Karpas-422 (cell line): ENCODE measurements around the gene CD47. TPM values are rescaled to one million over a fixed set of nuclear protein-coding genes. Genes with fewer than 3 reads are reported as not detected.

ENCODE experiments used
- DNase-seq: peaks from one replicate; pipeline ENCODE4 v3.0.0-alpha.2; 2015
- H2AFZ ChIP-seq: fragments of 200-600 bp; sonication (generic); 2 replicates; pipeline ENCODE4 v1.6.1; 2014; ENCODE audit warnings: antibody characterized with exemption, low read length, mixed read lengths
- H3K27ac ChIP-seq: fragments of 200-600 bp; sonication (generic); 2 replicates; pipeline ENCODE4 v1.5.1; 2014; ENCODE audit warnings: mild to moderate bottlenecking, low read length, moderate library complexity
- H3K27me3 ChIP-seq: fragments of 200-600 bp; sonication (generic); 2 replicates; pipeline ENCODE4 v1.6.1; 2014; ENCODE audit warnings: low read length, mixed read lengths
- H3K36me3 ChIP-seq: fragments of 200-600 bp; sonication (generic); 2 replicates; pipeline ENCODE4 v1.6.1; 2014; ENCODE audit warnings: low read length, mixed read lengths; ENCODE audit not compliant: insufficient read depth
- H3K4me1 ChIP-seq: fragments of 200-600 bp; sonication (generic); 2 replicates; pipeline ENCODE4 v1.6.1; 2014; ENCODE audit warnings: mild to moderate bottlenecking, low read length, mixed read lengths
- H3K4me2 ChIP-seq: fragments of 200-600 bp; sonication (generic); 2 replicates; pipeline ENCODE4 v1.6.1; 2014; ENCODE audit warnings: low read length, low read depth, mild to moderate bottlenecking; ENCODE audit not compliant: poor library complexity, severe bottlenecking
- H3K4me3 ChIP-seq: fragments of 200-600 bp; sonication (generic); 2 replicates; pipeline ENCODE4 v1.5.1; 2014; ENCODE audit warnings: mild to moderate bottlenecking, antibody characterized with exemption, low read length, mixed read lengths
- H3K79me2 ChIP-seq: fragments of 200-600 bp; sonication (generic); 2 replicates; pipeline ENCODE4 v1.6.1; 2014; ENCODE audit warnings: mild to moderate bottlenecking, low read length, mixed read lengths
- H3K9ac ChIP-seq: fragments of 200-600 bp; sonication (generic); 2 replicates; pipeline ENCODE4 v1.6.0; 2014; ENCODE audit warnings: low read length
- H3K9me2 ChIP-seq: fragments of 200-600 bp; sonication (generic), shearing (Covaris generic); replicated peaks from 2 replicates; pipeline ENCODE4 v1.6.0; 2014; ENCODE audit warnings: mild to moderate bottlenecking, low read length, moderate library complexity; ENCODE audit not compliant: insufficient read depth
- H3K9me3 ChIP-seq: fragments of 300-700, 200-600 bp; sonication (generic); 2 replicates; pipeline ENCODE4 v1.6.1; 2014; ENCODE audit warnings: low read length, mixed read lengths
- H4K20me1 ChIP-seq: fragments of 200-600 bp; sonication (generic); 2 replicates; pipeline ENCODE4 v1.6.1; 2014; ENCODE audit warnings: mild to moderate bottlenecking, antibody characterized with exemption, low read length, low read depth; ENCODE audit not compliant: insufficient read depth
- total RNA-seq: library from RNA; depleted of rRNA; stranded (reverse); fragments of >200 nt; shearing (Covaris generic); gene quantifications from 2 replicates; pipeline ENCODE4 v1.2.3, GENCODE V29; 2014; ENCODE audit warnings: low replicate concordance

CD47 gene
- total RNA-seq, 1 experiment from 2014 or later: 180 TPM

DNA sequence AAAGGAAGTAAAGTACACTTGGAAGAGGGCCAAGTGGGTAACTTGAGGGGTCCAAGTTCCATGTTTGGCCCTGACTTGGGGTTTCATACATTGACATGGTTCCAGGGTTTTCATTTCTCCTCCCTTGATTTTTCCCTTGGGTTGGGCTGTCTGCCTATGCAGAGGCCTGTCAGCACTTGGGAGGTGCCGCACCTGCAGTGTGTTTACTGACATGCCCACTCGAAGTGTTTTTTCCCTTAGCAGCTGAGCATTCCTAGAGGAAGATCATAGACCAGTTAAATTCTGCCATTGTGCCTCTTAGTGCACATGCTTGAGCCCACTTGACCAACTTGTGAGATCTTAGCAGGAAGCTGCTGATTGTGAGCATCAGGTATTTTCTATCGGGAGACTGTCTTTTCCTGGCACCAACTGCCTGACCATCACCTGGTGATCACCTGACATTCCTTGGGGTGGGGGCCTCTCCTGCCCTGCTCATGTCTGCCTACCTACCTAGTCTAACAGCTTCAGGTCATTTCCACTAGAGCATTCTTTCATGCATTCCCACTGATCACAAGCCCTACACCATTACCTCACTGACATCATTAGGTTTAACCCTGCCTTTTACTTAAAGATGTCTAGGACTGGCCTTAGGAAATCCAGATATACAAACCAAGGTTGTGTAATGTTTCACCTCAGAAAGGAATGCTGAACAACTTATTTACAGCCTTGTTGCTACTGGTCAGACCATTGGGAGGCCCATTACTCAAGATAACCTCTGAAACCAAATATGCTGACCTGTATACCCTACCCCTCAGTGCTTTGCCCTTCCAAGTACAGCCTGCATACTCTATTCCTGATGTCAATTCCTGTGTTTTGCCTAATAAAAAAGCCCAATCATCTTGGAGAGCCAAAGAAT lies 68.3 kb downstream of the CD47 start:
- Histone ChIP-seq H4K20me1 (no peaks in the 10 kb centered on the region), H3K4me2 (no peak overlapping the region), H3K79me2 (no peaks in the 10 kb centered on the region), H3K36me3 (no peaks in the 10 kb centered on the region), H3K4me3 (no peak overlapping the region), H2AFZ (no peak overlapping the region), H3K27ac (no peak overlapping the region), H3K9me3 (no peaks in the 10 kb centered on the region), H3K9me2 (no peaks in the 10 kb centered on the region), H3K4me1 (no peaks in the 10 kb centered on the region), H3K27me3 (no peaks in the 10 kb centered on the region), H3K9ac (no peak overlapping the region)
- DNase-seq: no peak

DNA sequence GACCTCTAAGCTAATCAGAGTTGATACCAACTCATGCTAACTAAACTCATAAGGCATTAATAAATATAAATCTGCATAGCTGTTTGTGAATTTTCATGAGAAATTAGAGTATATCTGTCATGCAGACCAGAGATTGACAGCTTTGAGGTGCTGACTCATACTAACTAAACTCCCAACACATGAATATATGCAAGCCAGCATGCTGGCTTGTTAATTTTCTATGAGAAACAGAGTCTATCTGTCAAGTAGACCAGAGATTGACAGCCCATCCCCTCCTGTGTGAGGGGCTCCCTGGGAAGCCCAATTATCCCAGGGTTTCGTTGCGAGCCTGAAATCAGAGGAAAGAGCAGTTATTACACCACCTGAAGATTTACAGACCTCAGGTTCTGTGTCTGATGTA lies 69.3 kb downstream of the CD47 start:
- H4K20me1 ChIP-seq: no peaks in the 10 kb centered on the region
- no peaks in the 10 kb centered on the region for H3K79me2 ChIP-seq
- H3K4me2 ChIP-seq: no peak overlapping the region
- H3K27ac ChIP-seq: no peak overlapping the region
- H3K9me3 ChIP-seq: no peaks in the 10 kb centered on the region
- no peak for DNase-seq
- H3K36me3 ChIP-seq: no peaks in the 10 kb centered on the region
- H3K4me1 ChIP-seq: peaks cover 4% of the 10 kb centered on the region
- no peaks in the 10 kb centered on the region for H3K27me3 ChIP-seq
- no peak overlapping the region for H3K4me3 ChIP-seq
- H2AFZ ChIP-seq: no peak overlapping the region
- H3K9ac ChIP-seq: no peak overlapping the region
- H3K9me2 ChIP-seq: no peaks in the 10 kb centered on the region

DNA sequence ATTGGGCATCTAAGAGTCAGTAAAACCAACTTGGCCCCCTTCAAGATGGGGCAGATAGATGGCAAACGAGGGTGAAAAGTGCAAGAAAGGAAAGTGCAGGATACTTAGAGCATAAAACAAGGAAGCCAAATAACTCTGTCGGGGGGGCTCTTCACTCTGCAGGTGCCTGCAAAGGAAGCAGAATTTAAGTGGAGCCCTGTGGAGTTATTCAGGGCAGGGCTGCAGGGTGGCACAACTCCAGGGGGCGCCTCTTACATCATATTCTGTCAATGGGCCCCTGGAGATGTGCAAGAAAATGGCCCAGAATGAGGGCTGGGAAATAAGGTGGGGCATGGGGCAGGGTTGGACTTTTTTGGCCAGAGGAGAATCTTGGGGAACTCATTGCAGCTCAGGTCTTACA lies 69.7 kb downstream of the CD47 start:
- Histone ChIP-seq H2AFZ (no peak overlapping the region), H3K4me3 (no peak overlapping the region)

DNA sequence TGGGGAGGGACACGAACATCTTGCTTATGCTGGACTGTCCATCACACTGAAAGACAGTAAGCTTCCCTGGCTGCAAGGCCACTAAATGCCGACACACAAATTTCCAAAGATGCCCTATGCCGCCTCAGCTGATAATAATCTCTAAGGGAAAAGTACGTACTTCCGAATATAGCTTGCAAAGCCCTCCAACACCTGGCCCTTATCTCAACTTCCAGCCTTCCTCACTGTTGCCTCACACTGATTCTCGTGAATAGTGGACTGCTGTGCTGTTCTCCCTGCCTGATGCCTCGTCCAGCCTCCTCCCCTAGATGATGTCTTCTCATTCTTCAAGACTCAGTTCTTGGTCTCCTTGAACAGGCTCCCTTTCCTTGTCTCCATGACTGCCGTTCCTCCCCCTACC lies 72.3 kb downstream of the CD47 start:
- H3K4me1 ChIP-seq: peaks cover 17% of the 10 kb centered on the region
- H3K4me2 ChIP-seq: no peak overlapping the region
- H3K27me3 ChIP-seq: no peaks in the 10 kb centered on the region
- no peak for DNase-seq
- H2AFZ ChIP-seq: no peak overlapping the region
- no peaks in the 10 kb centered on the region for H3K9me2 ChIP-seq
- no peak overlapping the region for H3K9ac ChIP-seq
- H3K36me3 ChIP-seq: no peaks in the 10 kb centered on the region
- no peaks in the 10 kb centered on the region for H4K20me1 ChIP-seq
- H3K79me2 ChIP-seq: no peaks in the 10 kb centered on the region
- no peaks in the 10 kb centered on the region for H3K9me3 ChIP-seq
- no peak overlapping the region for H3K27ac ChIP-seq
- no peak overlapping the region for H3K4me3 ChIP-seq

More for the DNA sequence above, 69.7 kb downstream of the CD47 start:
- H3K9me2 ChIP-seq: no peaks in the 10 kb centered on the region
- DNase-seq: no peak
- H3K27ac ChIP-seq: no peak overlapping the region
- H3K4me2 ChIP-seq: no peak overlapping the region
- no peaks in the 10 kb centered on the region for H4K20me1 ChIP-seq
- H3K4me1 ChIP-seq: peaks cover 8% of the 10 kb centered on the region
- H3K79me2 ChIP-seq: no peaks in the 10 kb centered on the region
- no peak overlapping the region for H3K9ac ChIP-seq
- no peaks in the 10 kb centered on the region for H3K27me3 ChIP-seq
- H3K9me3 ChIP-seq: no peaks in the 10 kb centered on the region
- H3K36me3 ChIP-seq: no peaks in the 10 kb centered on the region

DNA sequence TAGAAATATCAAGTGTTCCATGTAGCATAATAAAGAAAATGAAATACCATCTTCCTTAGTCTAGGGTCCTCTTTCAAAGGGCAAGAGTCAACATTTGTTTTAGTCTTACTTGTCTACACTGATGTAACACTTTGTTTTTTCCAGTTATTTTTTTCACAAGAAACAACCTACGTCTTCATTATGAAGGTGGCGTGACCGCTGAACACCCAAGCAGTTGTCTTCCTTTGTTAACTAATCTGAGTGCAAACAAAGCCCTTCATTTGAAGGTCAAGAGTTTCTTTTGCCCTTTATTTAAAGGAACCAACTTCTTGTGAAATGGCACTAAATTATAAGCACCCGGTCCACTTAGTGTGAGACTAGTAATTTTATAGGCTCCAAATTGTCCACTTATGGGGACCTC lies 73.2 kb downstream of the CD47 start:
- H3K27ac ChIP-seq: no peak overlapping the region
- DNase-seq: no peak
- no peaks in the 10 kb centered on the region for H3K27me3 ChIP-seq
- no peak overlapping the region for H3K4me2 ChIP-seq
- no peaks in the 10 kb centered on the region for H3K9me3 ChIP-seq
- H3K9me2 ChIP-seq: no peaks in the 10 kb centered on the region
- H3K4me1 ChIP-seq: peaks cover 19% of the 10 kb centered on the region
- H3K79me2 ChIP-seq: no peaks in the 10 kb centered on the region
- no peak overlapping the region for H2AFZ ChIP-seq
- H3K4me3 ChIP-seq: no peak overlapping the region
- H4K20me1 ChIP-seq: no peaks in the 10 kb centered on the region
- H3K9ac ChIP-seq: no peak overlapping the region
- no peaks in the 10 kb centered on the region for H3K36me3 ChIP-seq

DNA sequence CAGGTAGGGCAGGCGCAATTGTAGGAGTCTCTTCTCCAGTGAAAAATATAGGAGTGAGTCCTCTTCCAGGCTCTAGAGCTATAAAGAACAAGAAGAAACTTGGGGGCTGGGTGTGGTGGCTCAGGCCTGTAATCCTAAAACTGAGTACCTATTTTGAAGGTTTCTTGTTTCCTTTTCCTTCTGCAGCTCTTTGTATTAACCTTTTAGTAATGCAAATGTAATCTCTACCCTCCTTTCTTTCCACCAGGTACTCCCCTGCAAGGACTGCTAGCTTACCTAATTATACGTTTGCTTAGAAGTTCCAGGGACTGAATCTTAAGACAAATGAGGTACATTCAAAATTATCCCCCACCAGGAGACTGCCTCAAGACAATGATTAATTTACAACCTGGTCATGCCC lies 75.9 kb downstream of the CD47 start:
- Histone ChIP-seq H3K36me3 (no peaks in the 10 kb centered on the region), H2AFZ (no peak overlapping the region), H3K79me2 (no peaks in the 10 kb centered on the region), H3K4me2 (no peak overlapping the region), H3K27me3 (no peaks in the 10 kb centered on the region), H4K20me1 (no peaks in the 10 kb centered on the region), H3K9me3 (no peaks in the 10 kb centered on the region), H3K27ac (no peak overlapping the region), H3K9ac (no peak overlapping the region), H3K4me1 (peaks cover 41% of the 10 kb centered on the region), H3K9me2 (no peaks in the 10 kb centered on the region), H3K4me3 (no peak overlapping the region)
- no peak for DNase-seq

DNA sequence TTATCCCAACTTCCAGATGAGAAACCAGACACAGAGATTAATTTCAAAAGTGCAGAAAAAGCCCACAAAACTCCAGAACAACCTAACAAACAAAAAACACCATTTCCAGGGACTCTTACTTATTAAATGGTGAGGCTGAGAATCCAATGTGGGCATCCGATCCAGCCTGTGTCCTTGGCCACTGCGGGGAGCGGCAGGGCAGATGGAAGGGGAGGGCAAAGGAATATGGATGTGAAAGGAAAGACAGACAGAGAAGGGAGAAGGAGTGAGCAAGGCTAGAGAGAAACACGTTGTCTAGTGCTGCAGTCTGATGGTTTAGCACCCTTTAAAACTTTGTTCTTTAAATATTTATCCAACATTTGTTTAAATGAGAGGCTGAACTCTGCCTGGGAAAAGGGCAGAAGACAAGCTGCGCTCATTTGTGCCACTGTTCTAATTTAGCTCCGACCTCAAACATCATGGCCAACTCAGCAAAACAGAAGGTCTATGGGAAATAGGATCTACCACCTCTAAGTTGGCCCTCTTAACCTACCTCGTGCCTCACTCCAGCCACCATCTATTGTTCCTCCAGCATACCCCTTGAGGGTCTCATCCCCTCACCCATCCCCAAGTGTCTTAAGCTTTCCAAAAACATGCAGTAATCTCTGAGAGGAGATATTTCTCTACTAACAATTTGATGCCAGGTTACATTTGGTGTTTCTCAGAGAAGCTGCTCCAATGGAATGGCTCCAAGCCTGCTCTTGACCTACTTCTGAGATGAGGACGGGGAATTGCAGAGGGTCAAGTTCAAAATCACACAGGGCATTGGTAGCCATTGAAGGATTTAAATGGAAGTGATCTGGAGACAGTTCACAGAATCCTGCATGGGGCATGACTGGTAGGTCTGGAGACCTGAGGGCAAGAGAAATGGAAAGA lies 77.4 kb downstream of the CD47 start:
- H3K4me2 ChIP-seq: no peak overlapping the region
- H3K9me2 ChIP-seq: no peaks in the 10 kb centered on the region
- H3K79me2 ChIP-seq: no peaks in the 10 kb centered on the region
- H3K27me3 ChIP-seq: no peaks in the 10 kb centered on the region
- H2AFZ ChIP-seq: no peak overlapping the region
- H3K9me3 ChIP-seq: no peaks in the 10 kb centered on the region
- H3K4me1 ChIP-seq: peaks cover 56% of the 10 kb centered on the region
- no peak overlapping the region for H3K9ac ChIP-seq
- no peaks in the 10 kb centered on the region for H3K36me3 ChIP-seq
- no peak for DNase-seq
- H3K27ac ChIP-seq: no peak overlapping the region
- no peaks in the 10 kb centered on the region for H4K20me1 ChIP-seq
- H3K4me3 ChIP-seq: no peak overlapping the region

DNA sequence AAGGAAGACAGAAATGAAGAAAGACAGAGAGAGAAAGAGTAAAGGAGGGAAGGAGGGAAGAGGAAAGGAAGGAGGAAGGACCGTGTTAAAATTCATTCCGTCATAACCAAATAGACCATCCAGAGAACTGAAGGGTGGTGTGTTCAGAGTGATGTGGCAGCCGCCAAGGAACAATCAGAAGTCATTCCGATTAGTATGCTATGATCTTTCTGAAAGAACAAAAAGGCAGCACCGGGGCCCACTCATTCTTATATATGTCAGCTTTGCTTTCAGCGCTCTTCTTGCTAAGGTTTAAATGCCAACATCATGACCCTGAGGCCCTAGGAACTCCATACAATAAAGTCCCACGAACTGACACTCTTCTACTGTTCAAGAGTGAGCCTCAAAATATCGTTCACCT lies 78.5 kb downstream of the CD47 start:
- Histone ChIP-seq H3K4me1 (peaks cover 67% of the 10 kb centered on the region), H3K4me2 (no peak overlapping the region), H3K9ac (no peak overlapping the region), H4K20me1 (no peaks in the 10 kb centered on the region), H3K9me3 (no peaks in the 10 kb centered on the region), H2AFZ (no peak overlapping the region), H3K79me2 (no peaks in the 10 kb centered on the region), H3K27me3 (no peaks in the 10 kb centered on the region), H3K27ac (no peak overlapping the region), H3K9me2 (no peaks in the 10 kb centered on the region), H3K4me3 (no peak overlapping the region), H3K36me3 (no peaks in the 10 kb centered on the region)
- no peak for DNase-seq
